Lower lobe of right lung (tissue), 2 donors: ENCODE results near the gene RHPN2. TPM values are rescaled to one million over a fixed set of nuclear protein-coding genes. Genes with fewer than 3 reads are reported as not detected.

ENCODE experiments used
- ATAC-seq, 2 donors: fragments of 200-7000 bp; cut with Tn5 transposase; one replicate each; pipeline ENCODE4 v1.9.1; 2020 to 2022; ENCODE audit warnings: mild to moderate bottlenecking in 2 of 2, moderate library complexity in 2 of 2
- DNase-seq: peaks from one replicate; pipeline ENCODE4 v3.0.0-alpha.2; 2020
- H3K27ac ChIP-seq: fragments of 200-600 bp; one replicate; pipeline ENCODE4 v1.8.0; 2022
- H3K27me3 ChIP-seq: fragments of 200-600 bp; one replicate; pipeline ENCODE4 v1.8.0; 2022; ENCODE audit warnings: low read depth
- H3K36me3 ChIP-seq: fragments of 200-600 bp; one replicate; pipeline ENCODE4 v1.8.0; 2022; ENCODE audit warnings: mild to moderate bottlenecking
- H3K4me1 ChIP-seq: fragments of 200-600 bp; one replicate; pipeline ENCODE4 v1.8.0; 2022
- H3K4me3 ChIP-seq: fragments of 200-600 bp; one replicate; pipeline ENCODE4 v1.8.0; 2022; ENCODE audit warnings: mild to moderate bottlenecking
- H3K9me3 ChIP-seq: fragments of 200-600 bp; one replicate; pipeline ENCODE4 v1.8.0; 2022
- CTCF ChIP-seq: fragments of 200-600 bp; IDR thresholded peaks from one replicate; pipeline ENCODE4 v1.8.0; 2022; ENCODE audit warnings: antibody characterized with exemption, mild to moderate bottlenecking
- intact Hi-C: fragments of 100-400 bp; cut with DNase I; formaldehyde crosslinking; loops from one replicate; pipeline ENCODE4 v1.11.0; 2022
- total RNA-seq: library from RNA; stranded (reverse); fragmentation: NEBNext Ultra II Directional; extraction: Animal tissue kit (Norgen Biotek cat#: 25700); gene quantifications from one replicate; pipeline ENCODE4 v1.2.1, GENCODE V29; 2021
- donor health status: DM: no; HTN: yes; CAD: no; lungs with severe emphysema.

The RHPN2 gene
- total RNA-seq, 1 donor from 2014 or later, result 7.7 TPM

- DNase-seq (peak; percentile 73), ATAC-seq (peak; percentile 91)
- TF ChIP-seq CTCF, result no peak
- H3K36me3 ChIP-seq, result no peaks in the 10 kb centered on the region
- peaks cover 7% of the 10 kb centered on the region for H3K4me1 ChIP-seq
- intact Hi-C loops, result no loop called here
- no peaks in the 10 kb centered on the region for H3K9me3 ChIP-seq
- peaks cover 39% of the 10 kb centered on the region for H3K27me3 ChIP-seq
- peak overlapping the region; percentile 65 for H3K4me3 ChIP-seq
- no peak overlapping the region for H3K27ac ChIP-seq
Observed at GRCh38 chr19:33064458-33064791, 263 bp downstream of the RHPN2 start.

DNA sequence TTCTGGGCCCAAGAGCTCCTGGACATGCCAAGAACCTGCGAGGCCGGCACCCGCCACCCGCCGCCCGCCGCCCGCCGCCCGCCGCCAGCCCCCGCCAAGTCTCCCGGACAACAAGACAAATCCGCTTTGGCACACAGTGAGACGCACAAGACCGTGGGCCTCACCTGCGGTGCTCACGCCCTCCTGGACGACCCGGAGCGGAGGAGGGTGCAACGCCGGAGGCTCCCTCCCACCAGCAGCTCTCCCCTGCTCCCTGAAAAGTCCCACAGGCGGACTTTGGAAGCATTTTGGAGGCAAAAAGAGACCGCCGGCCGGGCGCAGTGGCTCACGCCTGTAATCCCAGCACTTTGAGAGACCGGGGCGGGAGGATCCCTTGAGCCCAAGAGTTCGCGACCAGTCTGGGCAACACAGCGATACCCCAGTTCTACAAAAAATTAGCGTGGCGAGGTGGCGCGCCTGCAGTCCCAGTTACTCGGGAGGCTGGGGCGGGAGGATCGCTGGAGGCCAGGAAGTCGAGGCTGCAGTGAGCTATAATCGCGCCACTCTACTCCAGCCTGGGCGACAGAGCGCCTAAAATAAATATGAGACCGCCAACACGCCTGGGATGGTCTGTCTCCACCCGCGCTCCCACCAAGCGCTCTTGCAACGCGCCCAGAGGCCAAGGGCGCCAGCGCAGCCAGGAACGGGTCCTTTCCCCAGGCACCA lies 783 bp downstream of the RHPN2 start:
- DNase-seq (peak; percentile 47), ATAC-seq (peak; percentile 30 to 41)
- TF ChIP-seq CTCF, result no peak
- Histone ChIP-seq H3K27ac (no peak overlapping the region), H3K9me3 (no peaks in the 10 kb centered on the region), H3K36me3 (no peaks in the 10 kb centered on the region), H3K4me1 (peaks cover 7% of the 10 kb centered on the region), H3K4me3 (peak overlapping the region; percentile 65), H3K27me3 (peaks cover 39% of the 10 kb centered on the region)
- intact Hi-C loops, result no loop called here

DNA sequence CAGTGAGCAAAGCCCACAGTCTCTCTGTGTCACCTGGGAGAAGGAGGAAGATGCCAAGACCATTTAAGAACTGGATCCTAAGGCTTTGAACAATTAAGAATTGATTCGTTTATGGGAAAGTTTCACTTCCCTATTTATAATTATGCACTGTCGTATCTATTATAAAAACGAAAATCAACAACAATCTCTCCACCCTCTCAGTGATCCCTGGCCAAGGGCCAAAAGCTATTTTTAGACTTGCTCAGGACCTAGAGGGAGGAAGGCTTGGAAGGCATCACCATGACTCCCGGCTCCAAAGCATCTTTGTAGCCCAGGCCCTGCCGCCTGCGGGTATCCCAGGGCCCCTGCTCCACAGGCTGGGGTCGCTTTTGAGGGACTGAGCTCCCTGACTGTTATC lies 1.3 kb downstream of the RHPN2 start:
- TF ChIP-seq CTCF, result no peak
- H3K36me3 ChIP-seq, result no peaks in the 10 kb centered on the region
- no peak overlapping the region for H3K27ac ChIP-seq
- peaks cover 7% of the 10 kb centered on the region for H3K4me1 ChIP-seq
- no peaks in the 10 kb centered on the region for H3K9me3 ChIP-seq
- peak in 1 of 2 donors; percentile 21 for ATAC-seq
- no peak for DNase-seq
- peak overlapping the region; percentile 65 for H3K4me3 ChIP-seq
- intact Hi-C loops, result no loop called here
- H3K27me3 ChIP-seq, result peaks cover 39% of the 10 kb centered on the region

- no peak for DNase-seq
- intact Hi-C loops, result no loop called here
- no peak for TF ChIP-seq CTCF
- no peaks in the 10 kb centered on the region for H3K9me3 ChIP-seq
- H3K4me3 ChIP-seq, result no peak overlapping the region
- no peak overlapping the region for H3K27ac ChIP-seq
- peaks cover 39% of the 10 kb centered on the region for H3K27me3 ChIP-seq
- ATAC-seq, result no peak
- peaks cover 7% of the 10 kb centered on the region for H3K4me1 ChIP-seq
- H3K36me3 ChIP-seq, result no peaks in the 10 kb centered on the region
Observed at GRCh38 chr19:33062902-33063301, 1.8 kb downstream of the RHPN2 start.

DNA sequence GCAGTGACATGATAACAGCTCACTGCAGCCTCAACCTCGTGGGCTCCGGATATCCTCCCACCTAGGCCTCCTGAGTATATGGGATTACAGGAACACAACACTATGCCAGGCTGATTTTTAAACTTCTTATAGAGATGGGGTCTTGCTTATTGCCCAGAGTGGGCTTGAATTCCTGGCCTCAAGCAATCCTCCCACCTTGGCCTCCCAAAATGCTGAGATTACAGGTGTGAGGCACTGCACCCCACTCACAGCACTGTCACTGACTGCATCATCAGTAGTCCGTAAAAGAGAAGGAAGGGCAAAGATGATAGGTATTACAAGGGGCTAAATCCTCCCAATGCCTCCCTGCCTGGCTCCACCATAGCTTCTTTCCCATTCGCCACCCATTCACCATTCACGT lies 4.1 kb downstream of the RHPN2 start:
- intact Hi-C loops, result no loop called here
- Histone ChIP-seq H3K27ac (no peak overlapping the region), H3K4me3 (no peak overlapping the region)

More for the DNA sequence above, 4.1 kb downstream of the RHPN2 start:
- Histone ChIP-seq H3K4me1 (peaks cover 7% of the 10 kb centered on the region), H3K9me3 (no peaks in the 10 kb centered on the region), H3K27me3 (peaks cover 38% of the 10 kb centered on the region), H3K36me3 (no peaks in the 10 kb centered on the region)
- no peak for TF ChIP-seq CTCF
- DNase-seq, result no peak
- no peak for ATAC-seq
